NK-92 (cell line): ENCODE measurements around the gene UBE3D.
"Not testable (repeated sequence)": the region's sequence is repeated elsewhere in the genome, so short reads cannot be mapped to it uniquely, and the experiment has no call there.

ENCODE experiments used
- DNase-seq: peaks from one replicate; lab custom pipeline; 2025; ENCODE audit not compliant: unreplicated experiment; lab: John Stamatoyannopoulos, UW

UBE3D gene

DNA sequence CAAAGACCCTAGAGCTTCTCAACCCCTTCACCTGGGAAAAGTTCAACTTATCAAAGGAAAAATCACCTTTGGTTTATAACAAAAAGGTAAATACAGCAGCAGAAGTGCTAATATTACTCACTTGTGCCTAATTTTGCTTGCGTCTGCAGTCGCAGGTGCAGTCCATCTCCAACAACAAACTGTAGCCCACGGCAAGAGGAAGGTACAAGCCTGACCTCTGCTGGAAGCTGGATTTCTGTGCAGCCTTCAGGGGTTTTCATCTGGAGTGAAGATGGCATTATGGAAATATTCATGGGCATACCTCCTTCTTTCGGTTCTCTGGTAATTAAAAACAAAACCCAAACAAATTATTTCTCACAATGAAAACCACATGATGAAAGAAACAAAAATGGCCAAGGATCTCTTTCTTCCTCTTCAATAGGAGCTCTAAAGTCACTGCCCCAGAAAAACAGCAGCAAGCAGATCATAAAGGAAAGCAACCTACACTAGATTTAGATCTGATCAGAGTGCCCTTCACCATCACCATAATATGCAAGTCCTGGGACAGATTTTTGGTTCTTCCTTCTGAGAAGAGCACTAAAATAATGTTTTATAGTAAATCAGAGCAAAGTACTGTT lies 7.8 kb downstream of the UBE3D start:
- no peak for DNase-seq

DNA sequence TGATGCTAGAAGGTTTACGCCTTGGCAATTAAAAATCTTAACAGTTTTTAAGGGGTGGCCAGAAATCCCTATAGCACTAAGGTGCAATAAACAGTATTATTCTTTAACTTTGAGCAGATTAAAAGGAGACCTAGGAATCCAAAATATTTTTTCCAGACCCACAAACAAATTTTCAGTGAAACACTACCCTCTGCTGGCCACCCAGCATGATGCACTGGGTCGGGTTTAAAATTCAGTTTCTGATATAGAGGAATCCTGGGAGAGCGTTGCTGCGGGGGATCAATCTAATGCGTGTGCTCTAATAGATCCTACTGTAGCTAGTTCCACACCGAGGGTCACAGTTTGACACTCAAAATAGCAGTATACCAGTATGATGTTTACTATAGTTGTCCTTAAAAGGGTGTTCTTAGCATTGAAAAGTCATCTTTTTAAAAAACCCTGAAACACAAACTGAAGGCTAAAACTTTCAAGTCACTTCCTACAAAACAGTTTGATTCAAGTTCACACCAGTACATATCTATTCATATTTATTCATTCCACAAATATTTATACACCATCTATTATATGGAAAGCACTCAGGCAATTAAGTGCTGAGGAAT lies 10.2 kb downstream of the UBE3D start:
- no peak for DNase-seq

DNA sequence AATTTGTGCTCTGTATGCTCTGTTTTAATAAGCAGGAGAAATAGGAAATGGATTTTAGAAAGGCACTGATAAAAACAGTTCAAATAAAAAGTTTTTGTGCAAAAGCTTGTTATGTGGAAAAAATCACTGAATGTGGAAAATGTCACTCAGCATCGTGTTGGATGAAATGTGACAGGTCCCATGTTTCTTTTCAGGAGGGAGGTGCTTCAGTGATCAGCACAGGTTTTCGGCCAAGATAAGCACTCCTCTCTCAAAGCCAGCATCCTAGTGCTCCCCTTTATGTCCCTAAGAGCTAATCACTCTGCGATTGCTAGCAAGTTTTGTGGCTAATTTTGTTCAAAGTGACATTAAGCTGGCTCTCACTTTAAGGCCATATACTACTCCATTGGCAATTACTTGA lies 12.0 kb downstream of the UBE3D start:
- DNase-seq: no peak

DNA sequence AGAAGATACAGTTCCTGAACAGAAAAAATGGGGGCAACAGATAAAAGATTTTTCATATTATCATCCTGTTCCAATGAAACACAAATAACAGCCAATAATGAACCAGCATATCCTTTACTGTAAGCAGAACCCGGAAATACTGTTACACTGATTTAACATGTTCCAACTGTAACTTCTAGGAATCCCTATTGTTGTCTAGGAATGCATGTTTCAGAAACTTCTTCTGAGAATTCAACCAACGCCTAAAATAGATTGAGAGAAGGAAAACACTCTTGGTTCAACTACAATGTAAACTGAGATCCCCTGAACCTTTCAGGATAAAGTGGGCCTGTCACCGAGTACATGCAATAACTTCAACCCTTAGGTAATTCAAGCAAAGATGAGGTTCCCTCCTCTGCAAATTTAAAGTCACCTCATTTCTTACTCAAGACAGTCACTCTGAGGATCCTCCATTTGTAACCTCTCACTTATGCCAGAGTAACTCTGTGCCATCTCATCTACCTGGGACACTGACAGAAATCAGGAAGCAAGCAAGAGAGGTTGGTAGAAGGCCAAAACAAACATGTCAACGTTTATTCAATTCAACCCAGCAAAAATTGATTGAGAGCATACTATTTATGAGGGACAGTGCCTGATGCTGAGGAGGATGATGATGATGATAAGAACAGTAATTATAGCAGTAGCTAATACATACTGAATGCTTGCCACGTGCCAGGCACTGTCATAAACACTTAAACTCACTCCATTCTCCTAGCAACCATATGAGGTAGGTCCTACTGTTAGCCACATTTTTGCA lies 14.1 kb downstream of the UBE3D start:
- no peak for DNase-seq

DNA sequence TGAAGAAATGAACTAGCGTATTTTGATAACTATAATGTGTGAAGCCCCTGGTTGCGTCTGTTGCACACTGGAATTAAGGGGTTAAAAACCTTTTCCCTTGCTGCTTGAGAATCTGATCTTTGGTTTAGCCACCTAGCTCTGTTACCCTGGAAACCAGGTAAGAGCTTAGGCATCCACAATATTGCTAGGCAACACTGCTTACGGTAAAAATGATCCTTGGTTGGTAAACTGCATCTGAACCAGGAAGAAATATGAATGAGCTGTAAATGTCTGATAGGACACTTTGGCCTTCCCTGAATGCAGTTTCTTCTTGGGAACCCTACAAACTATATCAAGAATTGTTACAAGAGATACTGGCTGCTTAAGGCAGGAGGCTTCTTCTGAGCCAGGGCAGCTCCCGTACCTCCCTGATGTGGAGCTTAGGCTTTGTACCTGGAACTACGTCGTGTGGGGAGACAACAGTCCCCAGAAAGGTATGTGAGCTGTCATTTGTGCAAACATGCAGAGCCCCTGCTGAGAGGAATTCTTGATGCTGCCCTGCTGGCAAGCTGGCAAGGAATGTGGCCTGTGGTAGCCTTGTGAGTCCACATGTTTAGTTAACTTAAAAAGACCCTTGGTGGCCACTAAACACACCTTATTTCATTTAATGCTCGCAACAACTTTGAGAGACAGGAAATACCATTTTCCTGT lies 18.4 kb downstream of the UBE3D start:
- DNase-seq: no peak

DNA sequence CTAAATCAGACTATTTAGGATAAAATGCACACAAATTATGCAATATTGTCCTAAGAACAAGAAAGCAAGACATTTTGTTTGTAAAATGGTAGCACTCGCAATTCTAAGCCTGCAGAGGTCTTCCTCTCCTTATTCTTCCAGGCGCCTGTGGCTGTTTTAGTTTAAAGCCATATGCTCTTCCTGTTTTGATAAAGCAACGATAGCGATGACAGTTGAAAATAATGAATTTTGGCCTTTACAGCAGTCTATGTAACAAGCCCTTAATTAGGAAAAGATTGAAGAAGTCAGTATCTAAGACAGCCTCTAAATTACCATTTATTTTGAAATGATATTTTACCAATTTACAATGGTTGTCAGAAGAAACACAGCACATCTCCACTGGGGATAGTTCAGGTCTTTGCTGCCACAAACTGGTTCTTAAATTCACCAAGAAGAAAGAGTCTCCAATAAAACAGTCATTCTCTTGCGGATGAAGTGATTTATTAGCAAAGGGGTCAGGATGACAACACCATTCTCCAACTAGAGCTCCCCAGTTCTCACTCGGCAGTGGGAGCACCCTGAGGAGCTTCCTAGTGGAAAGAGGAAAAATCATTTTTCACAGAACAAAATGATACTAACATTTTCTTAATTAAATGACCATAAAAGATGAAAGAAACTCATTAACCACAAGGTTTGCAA lies 21.4 kb downstream of the UBE3D start:
- DNase-seq: no peak

DNA sequence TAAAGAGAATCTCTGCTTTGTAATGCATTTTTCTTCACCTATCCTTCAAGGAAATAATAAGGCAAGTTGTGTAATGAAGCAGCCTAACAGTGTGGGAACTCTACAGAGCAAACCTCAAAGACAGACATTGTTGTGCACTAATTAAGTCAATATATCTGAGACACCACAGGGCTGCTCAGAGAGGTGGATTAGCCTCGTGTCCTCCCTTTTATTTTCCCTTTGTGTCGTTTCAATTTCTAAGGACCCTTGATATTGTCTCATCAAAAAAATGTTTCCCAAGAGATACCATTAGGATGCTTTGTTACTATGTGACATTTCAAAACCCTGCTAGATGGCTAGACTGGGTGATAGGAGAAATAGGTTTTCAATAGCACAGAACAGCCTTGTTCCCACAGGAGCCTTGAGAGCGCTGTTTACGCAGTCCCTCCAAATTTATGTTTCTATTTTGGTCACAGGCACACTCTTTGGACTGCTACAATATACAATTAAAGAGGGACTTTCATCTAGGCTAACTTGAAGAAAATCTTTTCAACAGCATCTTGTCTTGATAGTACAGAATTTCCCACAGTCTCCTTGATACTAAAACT lies 23.1 kb downstream of the UBE3D start:
- DNase-seq: no peak

DNA sequence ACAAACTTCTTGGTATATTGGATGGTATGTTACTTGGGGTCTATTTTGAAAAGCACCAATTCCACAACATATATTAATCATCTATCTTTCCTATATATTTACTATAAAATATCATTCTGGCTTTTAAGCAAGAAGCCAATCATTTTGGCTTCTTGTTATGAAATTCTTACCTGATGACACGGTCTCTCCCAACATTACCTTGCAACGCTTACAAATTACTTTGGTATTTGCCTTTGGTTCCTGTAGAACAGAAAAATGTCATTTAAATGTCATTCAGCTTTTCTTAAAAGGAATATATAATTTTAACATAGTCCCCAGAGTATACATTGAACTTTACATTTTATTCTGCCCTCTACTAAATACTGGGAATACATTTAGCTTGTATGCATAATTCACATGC lies 27.4 kb downstream of the UBE3D start:
- no peak for DNase-seq

DNA sequence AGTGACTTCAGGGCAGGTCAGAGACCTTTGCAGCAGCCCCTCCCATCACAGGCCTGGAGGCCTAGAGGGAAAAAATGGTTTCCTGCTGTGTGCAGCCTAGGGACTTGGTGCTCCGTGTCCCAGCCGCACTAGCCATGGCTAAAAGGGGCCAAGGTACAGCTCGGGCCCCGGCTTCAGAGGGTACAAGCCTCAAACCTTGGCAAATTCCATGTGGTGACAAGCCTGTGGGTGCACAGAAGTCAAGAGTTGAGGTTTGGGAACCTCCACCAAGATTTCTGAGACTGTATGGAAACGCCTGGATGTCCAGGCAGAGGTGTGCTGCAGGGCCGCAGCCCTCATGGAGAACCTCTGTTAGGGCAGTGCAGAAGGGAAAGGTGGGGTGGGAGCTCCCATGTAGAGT lies 34.0 kb downstream of the UBE3D start:
- no peak for DNase-seq

DNA sequence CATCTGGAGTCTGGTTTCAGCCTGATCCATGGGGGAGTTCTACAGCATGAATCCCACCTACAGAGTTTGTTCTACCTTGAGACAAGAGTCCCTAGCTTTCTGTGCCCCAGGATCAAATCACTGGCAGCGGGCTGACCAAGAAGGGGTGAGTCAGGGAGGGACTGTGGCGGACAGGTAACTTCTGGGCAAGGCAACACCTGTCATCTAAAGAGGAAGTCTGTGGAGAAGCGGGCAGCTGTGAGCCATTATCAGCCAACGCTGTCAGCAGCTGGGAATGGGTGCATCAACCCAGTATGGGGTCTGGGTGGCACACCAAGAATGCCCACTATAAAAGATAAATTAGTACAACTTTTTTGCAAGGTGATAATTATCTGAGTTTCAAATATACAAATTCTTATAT lies 45.9 kb downstream of the UBE3D start:
- no peak for DNase-seq

DNA sequence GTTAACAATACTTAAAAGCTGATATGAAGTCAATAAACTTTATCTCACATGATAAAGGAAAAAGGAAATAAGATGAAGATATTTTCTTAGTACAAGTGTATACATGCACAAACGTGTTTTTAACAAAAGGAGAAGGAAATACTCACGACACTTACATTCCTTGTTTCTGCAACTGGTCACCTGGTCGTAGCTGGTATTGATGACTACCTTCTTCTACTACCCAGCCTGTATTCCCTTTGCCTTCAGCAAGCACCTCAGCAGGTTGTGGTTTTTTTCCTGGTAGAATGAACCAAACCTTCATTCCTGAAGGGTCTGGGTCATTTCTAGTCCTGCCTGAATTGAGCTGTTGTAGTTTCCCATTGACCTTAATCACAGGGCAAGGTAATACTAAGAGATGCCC lies 54.5 kb downstream of the UBE3D start:
- not testable (repeated sequence) for DNase-seq

DNA sequence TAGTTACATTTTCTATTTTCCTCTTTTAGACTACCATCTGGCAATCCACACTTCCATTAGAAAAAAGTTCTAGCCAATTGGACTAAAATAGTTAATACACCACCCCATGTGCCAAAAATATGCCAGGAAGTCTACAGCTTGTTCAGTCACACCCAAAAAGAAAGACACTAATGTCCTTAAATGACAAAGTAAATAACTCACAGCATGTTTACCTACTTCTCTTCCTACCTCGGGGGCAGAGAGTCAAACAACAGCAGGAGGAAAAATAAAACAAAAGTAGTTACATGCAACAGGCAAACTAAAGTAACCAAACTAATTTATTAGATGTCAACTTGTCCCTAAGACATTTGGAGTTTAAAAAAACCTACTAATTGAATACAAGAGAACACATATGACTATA lies 57.0 kb downstream of the UBE3D start:
- DNase-seq: no peak

DNA sequence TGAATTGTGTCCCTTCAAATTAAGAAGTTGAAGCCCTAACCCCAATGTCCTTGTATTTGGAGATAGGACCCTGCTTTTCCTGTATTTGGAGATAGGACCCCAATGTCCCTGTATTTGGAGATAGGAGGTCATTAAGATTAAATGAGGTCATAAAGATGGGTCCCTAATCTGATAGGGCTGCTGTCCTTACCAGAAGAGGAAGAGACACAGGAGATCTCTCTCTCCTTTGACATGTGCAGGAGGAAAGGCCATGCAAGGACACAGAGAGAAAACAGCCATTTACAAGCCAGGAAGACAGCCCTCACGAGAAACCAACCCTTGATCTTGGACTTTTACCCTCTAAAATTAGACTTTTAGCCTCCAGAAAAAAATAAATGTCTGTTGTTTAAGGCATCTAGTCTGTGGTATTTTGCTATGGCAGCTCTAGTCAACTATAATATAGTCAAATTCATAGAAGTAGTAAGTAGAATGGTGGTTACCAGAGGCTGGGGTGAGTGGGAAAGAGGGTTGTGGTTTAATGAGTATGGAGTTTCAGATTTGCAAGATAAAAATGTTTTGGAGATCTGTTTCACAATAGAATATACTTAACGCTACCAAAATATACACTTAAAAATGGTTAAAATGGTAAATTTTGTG lies 59.3 kb downstream of the UBE3D start:
- DNase-seq: no peak

DNA sequence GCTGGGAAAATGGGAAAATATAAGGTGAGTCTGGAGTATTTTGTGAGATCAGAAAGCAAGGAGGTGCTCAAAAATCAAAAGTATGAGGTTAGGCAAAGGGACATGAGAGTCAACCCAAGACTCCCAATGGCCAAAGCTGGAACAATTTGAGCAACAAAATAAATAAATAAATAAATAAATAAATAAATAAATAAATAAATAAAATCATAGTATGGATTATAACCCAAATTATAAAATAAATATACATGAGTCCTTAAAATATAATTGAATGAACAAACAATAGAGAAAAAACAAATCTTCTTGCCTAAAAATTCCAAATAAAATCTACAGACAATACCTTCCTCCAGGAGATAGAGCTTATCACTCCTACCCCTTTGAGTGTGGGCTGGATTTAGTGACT lies 69.5 kb downstream of the UBE3D start:
- no peak for DNase-seq

DNA sequence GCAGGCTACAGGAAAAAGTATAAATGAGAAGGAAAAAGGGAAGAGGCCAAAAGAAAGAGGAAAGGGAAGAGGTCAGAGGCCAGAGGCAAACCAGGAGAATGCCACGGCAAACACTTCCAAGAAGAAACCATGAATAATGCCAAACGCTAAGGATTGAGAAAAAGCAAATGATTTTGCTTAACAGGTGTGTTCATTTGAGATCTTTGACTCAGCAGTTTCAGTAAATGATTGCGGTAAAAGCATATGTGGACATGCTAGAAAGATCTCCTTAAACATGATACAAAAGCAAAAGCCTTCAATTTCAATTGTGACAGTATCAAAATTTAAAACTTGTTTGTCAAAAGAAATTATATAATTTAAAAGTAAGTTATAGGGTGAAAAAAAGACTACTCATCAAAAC lies 70.6 kb downstream of the UBE3D start:
- DNase-seq: no peak

DNA sequence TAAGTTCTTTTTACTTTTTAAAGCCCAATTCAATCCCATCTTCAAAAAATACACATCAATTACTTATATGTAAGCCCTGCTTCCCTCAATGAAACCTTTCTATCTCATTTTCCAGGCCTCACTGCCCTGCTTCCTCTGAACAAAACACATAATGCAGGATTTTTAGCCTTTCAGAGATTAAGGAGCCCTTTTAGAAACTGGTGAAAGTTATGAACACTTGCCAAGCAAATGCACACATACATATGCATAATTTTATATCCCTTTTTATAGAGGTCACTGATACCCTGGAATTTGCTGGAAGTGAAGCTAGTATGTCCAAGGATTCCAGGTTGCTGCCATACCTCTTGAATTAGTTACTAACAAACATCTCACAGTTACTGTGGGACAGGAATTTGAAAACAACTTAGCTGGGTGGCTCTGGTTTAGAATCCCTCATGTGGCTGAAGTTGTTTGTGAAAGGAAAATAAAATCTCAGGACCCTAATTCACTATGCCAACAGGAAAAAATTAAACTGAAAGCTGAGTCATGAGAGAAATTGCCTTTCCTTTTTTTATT lies 75.8 kb downstream of the UBE3D start:
- DNase-seq: no peak

DNA sequence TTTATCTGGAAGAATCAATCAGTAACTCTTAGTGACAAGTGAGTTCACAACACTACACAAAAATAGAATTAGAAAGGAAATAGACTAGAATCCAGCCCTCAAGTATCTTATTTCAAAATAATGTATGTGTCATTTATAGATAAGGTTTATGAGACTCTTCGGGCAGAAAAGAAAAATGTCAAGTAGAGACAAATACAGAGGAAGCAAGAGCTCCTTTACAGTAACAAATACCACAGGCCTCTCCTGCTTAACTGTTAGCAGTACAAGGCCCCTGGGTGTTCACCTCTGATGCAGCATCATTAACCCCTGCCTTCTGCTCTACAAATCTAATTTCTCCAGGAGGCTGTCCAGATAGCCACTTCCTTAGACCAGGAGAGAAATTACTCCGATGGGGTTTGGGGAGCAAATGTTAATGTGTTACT lies 76.7 kb downstream of the UBE3D start:
- no peak for DNase-seq

DNA sequence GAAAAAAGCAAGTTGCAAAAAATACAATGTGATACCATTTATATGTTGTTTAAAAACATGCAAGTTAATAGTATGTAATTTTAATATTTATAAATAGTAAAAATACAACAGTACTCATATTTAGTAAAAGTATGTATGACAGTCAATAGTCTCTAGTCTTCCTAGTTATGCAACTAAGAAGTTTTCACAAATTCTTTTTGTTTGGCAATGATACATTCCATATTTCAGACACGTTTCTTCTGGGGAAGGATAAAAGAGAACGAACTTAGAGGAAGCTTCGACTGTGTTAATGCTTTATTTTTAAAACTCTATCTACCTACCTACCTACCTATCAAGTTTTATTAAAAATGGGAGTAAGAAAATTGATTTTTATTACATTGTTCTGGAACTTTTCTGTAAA lies 77.7 kb downstream of the UBE3D start:
- no peak for DNase-seq

DNA sequence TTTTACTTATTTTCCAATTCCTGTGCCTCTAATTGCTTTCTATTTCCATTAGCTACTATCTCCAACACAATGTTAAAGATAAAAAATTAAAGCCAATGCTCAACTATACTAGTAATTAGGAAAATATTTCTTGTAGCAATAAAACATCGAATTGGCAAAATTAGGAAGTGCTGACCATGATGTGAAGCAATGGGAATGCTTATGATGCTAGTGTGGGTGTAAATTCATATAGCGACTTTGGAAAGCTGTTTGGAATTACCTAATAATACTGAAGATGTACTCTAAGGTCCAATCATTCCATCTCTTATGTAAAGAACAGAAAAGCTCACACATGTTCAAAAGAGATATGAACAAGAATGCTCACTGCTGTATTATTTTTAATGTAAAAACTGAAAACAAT lies 78.2 kb downstream of the UBE3D start:
- DNase-seq: no peak

DNA sequence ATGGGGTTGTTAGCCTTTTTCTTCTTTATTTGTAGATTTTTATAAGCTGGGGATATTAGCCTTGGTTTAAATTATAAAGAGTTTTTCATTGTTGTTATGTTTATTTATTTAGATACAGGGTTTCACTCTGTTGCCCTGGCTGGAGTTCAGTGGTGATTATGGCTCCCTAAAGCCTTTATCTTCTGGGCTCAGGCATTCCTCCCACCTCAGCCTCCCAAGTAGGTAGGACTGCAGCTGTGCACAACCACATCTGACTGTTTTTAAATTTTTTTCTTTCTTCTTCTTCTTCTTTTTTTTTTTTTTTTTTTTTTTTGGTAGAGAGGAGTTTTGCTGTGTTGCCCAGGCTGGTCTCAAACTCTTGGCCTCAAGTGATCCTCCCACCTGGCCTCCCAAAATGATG lies 80.9 kb downstream of the UBE3D start:
- DNase-seq: no peak
